ENCODE data around the gene TLR3.
"Not testable (repeated sequence)": the region's sequence is repeated elsewhere in the genome, so short reads cannot be mapped to it uniquely, and the experiment has no call there.

TLR3 gene

DNA sequence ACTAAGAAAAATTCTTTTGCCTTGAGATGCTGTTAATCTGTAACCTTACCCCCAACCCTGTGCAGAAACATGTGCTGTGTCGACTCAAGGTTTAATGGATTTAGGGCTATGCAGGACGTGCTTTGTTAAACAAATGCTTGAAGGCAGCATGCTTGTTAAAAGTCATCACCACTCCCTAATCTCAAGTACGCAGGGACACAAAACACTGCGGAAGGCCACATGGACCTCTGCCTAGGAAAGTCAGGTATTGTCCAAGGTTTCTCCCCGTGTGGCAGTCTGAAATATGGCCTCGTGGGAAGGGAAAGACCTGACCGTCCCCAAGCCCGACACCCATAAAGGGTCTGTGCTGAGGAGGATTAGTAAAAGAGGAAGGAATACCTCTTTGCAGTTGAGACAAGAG lies 18.8 kb upstream of the TLR3 start:
- not testable (repeated sequence) for DNase-seq

DNA sequence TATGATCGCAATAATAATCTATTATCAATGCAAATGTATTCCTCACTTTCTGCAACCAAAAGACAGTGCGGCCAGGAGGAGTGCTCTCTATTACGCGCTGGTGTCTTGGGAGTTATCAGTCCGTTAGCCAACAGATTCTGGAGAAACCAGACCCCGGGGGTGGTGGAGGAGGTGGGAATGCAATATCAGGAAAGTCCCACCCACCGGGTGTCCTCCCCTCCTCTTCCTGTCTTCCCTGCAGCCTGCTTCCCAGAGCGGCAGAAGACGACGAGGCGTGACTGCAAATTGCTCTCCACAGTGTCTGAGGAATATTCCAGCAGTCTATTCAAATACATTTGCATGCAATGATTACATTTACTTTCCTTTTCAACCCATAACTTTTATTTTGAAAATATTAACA lies 17.9 kb upstream of the TLR3 start:
- no peak for DNase-seq

GRCh38 chr4:186058253-186058979 lies 10.5 kb upstream of the TLR3 start:
- DNase-seq = no peak

DNA sequence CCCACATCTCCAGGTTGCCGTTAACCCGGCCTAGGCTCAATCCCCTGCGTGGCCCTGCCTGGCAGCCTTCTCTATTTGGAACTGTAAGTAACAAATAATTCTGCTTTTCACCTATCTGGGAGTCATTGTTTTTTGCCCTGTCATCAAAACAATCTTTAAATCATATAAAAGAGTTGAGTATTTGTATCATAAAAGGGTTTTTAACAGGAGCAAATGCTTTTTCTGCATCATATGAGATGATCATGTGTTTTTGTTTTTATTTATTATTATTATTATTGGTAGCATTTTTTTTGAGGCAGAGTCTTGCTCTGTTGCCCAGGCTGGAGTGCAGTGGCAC lies 10.0 kb upstream of the TLR3 start:
- DNase-seq = no peak

- no peak for DNase-seq
Observed at GRCh38 chr4:186061921-186062320, 7.0 kb upstream of the TLR3 start.

- DNase-seq = peak; percentile 4 to 24
Observed at GRCh38 chr4:186067757-186068385, 1.1 kb upstream of the TLR3 start.

- no peak for DNase-seq
Observed at GRCh38 chr4:186069729-186070128, 773 bp downstream of the TLR3 start.

DNA sequence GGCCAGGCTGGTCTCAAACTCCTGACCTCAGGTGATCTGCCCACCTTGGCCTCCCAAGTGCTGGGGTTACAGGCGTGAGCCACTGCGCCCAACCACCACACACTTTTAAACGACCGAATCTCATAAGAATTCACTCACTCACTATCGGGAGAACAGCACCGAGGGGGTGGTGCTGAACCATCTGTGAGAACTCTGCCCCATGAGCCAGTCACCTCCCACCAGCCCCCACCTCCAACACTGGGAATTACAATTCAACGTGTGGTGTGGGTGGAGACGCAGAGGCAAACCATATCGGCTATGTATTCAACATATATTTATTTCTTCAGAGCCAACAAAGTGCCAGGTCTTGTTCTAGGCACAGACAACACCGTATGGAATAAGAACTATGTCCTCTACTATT lies 3.6 kb downstream of the TLR3 start:
- no peak for DNase-seq

DNA sequence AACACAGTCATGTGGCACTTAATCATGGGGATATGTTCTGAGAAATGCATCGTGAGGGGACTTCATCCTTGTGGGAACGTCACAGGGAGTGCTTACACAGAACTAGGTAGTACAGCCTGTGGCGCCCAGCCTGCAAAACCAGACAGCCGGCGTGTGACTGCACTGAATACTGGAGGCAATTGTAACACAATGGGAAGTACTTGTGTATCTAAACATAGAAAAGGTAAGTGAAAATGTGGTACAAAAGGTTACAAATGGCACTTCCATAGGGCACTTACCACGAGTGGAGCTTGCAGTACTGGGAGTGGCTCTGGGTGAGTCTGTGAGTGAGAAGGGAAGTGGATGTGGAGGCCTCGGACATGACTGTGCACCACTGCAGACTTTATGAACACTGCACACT lies 5.2 kb downstream of the TLR3 start:
- no peak for DNase-seq

GRCh38 chr4:186078981-186079638 lies 10.2 kb downstream of the TLR3 start:
- DNase-seq = no peak

DNA sequence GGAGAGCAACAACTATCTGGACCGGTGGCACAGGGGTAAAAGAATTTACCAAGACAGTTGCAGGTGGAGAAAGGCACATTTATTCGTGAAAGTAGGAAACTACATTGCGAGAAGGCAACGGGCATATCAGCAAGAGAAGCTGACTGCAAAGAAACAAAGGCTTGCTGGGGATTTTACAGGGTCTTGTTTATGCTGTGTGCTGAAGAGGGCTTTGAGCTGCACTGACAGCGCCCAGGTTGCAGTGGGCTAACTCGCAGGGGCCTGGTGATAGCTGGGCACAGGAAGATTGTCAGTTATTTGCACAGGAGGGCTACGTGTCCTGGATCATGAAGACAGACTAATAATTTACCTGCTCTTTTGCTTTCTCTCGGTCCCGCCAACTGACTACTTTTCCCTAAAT lies 10.7 kb downstream of the TLR3 start:
- DNase-seq = no peak

DNA sequence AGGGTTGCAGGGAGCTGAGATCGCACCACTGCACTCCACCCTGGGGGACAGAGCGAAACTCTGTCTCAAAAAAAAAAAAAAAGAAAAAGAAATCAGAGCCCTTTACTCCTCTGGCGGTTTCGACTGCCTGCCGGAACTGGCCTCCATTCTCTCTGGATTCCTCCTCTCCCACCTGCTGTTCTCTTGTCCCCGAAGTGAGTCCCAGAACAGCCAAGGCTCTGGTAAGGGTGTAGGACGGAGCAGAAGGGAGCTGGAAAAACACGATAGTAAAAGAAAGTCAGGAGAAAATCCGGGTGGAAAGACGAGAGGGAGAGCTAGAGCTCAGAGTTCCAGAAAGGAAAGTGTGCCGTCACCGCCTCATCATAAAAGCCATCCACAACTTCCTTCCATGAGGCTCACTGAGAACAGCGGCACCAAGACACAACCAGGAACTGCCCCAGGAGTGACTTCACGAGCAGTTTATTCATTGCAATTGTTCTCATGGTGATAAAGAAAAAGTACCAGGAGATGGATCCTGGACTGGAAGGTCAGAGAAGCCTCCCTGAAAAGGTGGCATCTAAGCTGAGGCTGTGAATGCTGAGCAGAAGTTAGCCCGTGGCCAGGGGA lies 12.3 kb downstream of the TLR3 start:
- no peak for DNase-seq

GRCh38 chr4:186082221-186082620 lies 13.3 kb downstream of the TLR3 start:
- DNase-seq = no peak

DNA sequence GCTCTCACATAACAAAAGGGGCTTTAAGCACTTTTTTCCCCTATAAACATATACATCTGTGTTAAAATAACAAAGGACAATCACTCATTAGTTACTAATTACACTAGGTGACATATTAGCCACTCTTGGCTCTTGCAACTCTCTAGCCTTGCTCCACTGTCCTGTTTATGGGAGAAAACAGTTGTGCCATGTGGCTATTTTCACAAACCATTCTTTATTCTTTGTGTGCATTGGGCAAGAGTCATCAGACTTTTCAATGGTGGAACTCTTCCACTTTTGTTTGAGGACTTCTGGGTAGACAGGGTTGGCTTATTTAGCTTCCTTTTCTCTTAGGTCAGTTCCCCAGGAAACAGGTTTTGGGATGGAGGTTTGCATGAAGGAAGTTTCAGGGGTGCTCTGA lies 19.6 kb downstream of the TLR3 start:
- no peak for DNase-seq

DNA sequence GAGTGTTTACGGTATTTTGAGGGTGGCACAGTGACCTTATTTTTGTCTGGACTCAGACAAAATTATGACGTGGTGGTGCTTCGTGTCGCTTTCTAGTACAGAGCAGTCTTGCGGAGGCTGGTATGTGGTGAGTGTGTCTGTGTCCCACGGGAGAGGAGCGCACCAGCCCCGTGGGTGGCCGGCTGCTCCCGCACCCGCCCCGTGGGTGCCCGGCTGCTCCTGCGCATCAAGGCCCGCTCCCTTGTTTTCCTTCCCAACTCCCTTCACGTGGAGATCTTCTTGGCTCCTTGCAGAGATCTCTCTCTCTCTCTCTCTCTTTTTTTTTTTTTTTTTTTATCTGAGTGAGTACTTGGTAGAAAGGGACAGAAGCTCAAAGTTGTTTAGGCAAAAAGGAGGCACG lies 23.3 kb downstream of the TLR3 start:
- no peak for DNase-seq

DNA sequence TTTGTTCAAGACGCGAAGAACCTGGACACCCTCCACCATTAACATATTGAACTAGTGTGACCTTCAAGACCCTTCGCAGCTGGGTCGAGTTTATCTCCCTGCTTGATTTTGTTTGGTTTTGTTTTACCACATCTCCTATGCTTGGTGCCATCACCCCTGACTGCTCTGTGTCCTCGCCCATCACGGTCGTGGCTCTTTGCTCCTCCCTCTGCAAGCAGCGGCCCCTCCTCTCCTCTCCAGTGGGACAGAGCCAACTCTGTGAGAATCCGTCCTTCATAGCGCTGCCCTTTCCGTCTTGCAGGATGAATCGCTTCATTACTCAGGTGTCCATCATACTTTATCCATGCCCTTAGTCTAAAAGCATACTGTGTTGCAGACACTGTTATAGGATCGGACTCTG lies 26.4 kb downstream of the TLR3 start:
- DNase-seq = no peak

DNA sequence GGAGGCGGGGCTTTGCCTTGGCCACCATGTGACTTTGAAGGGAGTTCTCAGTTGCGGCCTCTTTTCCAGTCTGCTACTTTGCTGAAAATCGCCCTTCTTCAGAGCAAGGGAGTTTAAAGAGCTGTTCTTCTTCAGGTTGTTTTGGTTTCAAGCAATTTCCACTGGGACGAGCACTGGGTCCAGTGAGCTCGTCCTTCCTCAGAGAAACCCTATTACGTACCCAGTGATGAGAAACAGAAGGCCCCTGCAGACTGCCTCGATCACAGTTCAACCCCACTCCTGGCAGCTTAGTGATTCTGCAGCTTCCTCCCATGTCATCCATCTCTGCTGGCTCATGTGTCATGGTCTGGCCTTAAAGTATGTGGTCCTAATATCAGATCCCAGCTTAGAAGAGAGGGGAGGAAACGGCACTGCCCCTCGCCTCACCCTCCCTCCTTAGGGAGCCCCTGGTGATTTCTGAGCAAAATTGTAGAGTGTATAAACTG lies 27.8 kb downstream of the TLR3 start:
- DNase-seq = no peak

DNA sequence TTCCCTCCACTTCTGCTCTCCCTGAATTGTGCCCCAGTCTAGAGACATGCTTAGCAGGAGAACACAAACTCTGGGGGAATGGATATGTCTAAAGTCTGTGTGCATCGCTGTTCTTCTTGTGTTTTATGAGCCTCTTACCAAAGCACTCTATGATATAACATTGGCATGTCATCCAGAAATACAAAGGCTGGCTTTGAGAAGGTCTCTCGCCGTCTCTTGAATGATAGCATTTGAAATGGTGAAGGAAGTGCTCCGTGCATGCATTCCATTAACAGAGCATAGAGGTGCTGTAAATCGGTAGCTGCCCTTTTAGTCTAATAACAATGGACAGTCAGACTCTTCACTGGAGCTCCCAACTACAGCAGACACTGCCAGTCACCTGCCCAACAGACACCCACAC lies 28.4 kb downstream of the TLR3 start:
- DNase-seq = no peak

GRCh38 chr4:186102931-186103330 lies 34.0 kb downstream of the TLR3 start:
- no peak for DNase-seq

DNA sequence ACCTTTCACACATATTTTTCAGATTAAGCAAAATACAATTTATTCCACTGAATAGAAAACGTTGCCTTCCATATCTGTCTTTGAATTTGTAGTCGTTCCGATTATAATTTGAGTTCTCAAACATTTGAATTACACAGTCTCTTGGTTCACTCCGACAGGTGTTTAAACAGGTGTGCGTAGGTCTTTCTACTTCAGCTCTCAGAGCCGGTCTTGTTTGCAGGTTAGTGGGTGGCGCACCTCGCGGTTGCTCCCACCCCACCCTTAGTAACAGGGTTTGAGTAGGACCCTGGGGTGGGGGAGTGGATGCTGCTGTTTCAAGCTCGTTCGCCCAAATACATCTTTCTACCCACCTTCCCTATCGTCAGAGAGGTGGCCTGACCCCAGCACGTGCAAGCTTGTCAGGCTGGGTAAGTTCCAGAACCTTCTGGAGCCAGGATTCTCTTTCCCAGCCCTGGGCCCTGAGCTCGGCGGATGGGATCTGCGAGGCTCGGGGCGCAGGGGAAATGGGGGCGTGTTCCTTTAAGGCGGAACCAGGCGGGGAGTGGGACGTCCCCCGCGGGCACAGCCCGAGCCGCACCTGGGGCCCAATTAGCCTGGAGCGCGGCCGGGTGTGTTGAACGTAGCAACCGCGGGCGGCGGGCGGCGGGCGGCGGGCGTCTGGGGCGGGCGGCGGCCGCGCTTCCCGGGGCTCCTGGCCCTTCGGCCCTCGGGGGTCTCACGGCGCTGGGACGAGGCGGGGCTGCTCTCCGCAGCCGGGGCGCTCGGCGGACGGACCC lies 35.3 kb downstream of the TLR3 start, which contains the start of gene FAM149A:
TSS of gene FAM149A (plus strand) at position 591 of the 776 bp plus-strand sequence.
- DNase-seq = peak; percentile 56 to 59

DNA sequence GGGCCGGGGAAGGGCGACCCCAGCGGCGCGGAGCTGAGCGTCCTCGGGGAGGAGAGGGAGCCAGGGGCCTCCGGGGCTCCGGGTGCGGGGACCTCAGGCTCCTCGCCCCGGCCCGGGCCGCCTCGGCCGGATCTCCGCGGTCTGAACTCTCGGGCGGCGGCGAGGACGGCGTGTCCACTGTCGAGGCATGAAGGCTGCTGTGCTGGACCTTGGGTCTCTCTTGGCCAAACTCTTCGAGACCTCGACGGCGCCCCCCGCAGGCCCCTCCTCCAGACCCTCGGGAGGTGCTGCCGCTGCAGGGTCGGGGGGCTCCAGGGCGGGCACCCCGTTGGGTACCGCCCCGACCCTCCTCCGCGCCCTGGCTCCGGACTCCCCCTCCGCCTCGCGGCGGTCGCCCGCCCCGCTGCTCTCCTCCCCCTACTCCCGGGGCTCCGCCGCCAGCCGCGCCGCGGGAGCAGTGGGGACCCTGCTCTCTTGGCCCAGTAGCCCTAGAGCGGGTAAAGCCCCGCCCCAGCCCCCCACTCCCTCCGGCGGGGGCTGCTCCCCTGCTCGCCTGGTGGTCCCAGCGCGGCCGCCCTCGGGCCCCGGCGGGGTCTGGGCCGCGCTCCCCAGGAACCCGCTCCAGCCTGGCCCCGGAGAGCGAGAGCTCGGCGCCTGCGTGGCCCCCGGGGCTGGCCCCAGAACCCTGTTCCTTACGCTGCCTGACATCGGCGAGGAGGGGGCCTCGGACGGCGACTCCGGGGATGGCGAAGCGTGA lies 36.1 kb downstream of the TLR3 start:
- peak in 1 of 2 experiments; percentile 6 for DNase-seq

- DNase-seq = no peak
Observed at GRCh38 chr4:186105647-186106321, 36.8 kb downstream of the TLR3 start.
